Measurements from ENCODE around the gene CHD6.

Gene CHD6

GRCh38 chr20:41580350-41580749, 37.8 kb downstream of the CHD6 start:
- no peak for DNase-seq (ENCODE audit: low read depth)

GRCh38 chr20:41577129-41578009, 40.8 kb downstream of the CHD6 start:
- no peak for DNase-seq (ENCODE audit: low read depth)

GRCh38 chr20:41575412-41575811, 42.8 kb downstream of the CHD6 start:
- no peak for DNase-seq (ENCODE audit: low read depth)

DNA sequence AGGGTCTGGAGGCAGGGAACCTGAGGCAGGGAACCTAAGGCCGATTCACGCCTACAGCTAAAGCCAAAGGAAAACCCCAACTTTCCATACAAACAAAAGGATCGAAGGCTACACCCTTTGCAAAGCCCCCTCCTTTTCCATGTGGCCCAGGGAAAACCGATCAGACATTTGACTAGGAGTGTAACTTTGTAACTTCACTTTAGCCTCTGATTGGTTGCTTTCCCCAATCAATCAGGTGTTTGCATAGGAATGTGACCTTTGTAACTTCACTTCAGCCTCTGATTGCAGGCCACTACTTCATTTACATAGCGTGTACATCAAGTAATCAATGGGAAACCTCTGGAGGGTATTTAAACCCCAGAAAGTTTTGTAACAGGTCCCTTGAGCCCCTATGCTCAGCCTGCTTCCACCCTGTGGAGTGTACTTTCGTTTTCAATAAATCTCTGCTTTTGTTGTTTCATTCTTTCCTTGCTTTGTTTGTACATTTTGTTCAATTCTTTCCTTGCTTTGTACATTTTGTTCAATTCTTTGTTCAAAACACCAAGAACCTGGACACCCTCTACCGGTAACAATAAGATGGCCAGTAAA, 43.3 kb downstream of the CHD6 start:
- DNase-seq (ENCODE audit: low read depth), result no peak

- DNase-seq (ENCODE audit: low read depth), result no peak
Observed at GRCh38 chr20:41573955-41574354, 44.2 kb downstream of the CHD6 start.

DNA sequence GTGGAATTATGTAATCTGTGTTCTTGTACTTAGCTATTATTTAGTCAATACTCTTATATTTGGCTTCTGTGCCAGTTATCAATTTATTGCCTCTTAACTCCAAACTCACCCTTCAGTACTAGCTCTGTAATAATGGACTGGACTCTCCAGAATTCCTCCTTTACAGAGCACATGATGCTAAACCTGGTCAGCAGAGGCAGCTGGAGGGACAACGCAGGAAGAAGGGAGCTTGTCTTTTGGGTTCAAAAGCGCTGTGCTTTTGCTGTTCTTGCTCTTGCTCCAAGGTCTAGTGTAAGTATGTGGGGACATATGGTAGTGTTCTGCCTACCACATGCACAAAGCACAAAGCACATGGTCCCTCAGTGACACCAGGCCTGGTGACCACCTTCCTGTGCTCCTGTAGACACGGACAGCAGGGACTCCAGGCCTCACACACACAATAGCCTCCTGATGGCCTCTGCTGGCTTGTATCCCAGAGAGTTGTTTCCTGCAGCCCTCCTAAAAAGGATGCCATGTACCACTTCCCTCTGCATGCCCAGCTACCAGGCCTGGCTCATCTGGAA, 46.1 kb downstream of the CHD6 start:
- DNase-seq (ENCODE audit: low read depth), result no peak

- no peak for DNase-seq (ENCODE audit: low read depth)
Observed at GRCh38 chr20:41571006-41571405, 47.2 kb downstream of the CHD6 start.

DNA sequence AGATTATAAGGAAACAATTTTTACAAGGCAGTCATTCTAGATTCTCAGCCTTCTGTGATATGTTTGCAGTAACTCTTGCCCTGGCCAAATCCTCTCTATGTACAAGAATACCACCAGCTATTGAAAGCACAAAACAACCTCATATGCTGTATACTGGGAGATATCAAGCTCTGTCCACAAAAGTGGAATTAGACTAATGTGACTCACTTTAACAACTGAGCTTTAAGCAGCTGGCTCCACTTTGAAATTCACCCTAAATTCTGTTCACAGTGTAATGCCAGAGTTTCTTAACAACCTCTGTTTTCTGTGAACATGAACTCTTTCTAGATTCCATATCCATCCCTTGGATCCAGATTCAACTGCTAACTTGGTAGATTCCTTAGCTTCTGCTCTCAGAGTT, 47.6 kb downstream of the CHD6 start:
- DNase-seq (ENCODE audit: low read depth), result no peak

DNA sequence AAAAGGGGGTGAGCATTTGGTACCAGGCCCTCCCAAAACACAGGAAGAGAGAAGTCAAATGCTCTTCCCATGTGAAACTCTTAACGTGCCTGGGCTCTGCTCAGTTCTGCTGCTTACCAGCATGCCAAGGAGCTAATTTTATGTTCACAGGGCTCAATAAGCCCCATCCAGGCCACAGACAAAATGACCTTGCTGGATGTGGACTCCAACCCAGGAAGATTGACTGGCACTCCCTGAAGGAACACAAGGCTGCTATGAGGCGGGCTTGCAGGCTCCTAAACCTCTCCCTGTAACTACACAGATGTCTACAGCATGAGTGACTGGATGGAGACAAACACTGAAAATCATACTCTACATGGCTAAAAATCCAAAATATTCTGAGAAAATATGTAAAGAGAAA, 50.6 kb downstream of the CHD6 start:
- DNase-seq (ENCODE audit: low read depth), result no peak

DNA sequence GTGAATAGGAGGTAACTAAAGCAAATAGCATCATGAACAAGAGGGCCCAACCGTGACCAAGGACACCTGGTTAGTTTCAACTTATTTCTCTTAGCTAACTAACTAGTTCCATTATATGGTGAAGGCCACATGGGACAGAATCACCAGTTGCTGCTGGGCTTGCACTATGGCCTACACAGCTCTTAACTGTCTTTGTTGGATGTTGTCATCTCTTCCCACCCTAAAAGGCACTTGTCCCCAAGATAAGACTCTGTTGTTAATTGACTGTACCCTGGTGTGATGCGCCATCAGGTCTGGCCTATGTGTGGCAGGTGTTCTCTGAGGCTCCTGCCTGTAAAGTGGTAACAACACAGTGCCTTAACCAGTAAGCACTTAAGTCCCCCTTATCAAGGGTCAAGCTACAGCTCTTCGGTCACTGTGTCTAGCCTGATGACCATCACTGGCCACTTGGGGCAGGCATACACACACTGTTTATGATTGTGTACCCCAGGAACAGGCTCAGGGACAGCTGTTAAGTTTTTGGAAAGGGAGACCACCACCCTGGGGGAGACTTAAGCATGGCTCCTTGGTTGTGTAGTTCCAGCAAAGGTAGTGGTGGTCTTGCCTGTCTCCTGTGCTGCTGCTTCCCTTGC, 51.2 kb downstream of the CHD6 start:
- DNase-seq (ENCODE audit: low read depth), result no peak

- no peak for DNase-seq (ENCODE audit: low read depth)
Observed at GRCh38 chr20:41563087-41563486, 55.1 kb downstream of the CHD6 start.

DNA sequence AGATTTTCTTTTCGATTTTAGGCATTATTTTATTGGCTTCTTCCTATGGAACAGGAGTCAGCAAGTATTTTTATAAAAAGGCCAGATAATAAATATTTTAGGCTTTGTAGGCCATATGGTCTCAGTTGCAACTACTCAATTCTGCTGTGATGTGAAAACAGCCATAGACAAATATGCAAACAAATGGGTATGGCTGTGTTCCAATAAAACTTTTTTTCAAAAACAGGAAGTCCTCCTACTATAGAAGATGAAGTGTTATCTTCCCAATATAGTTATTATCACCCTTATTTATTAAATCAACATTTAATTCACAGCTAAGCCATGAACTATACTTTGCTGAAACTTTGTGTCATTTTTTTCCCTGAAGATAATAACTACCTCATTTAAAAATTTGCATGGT, 57.2 kb downstream of the CHD6 start:
- no peak for DNase-seq (ENCODE audit: low read depth)

GRCh38 chr20:41559658-41560057, 58.5 kb downstream of the CHD6 start:
- no peak for DNase-seq (ENCODE audit: low read depth)

DNA sequence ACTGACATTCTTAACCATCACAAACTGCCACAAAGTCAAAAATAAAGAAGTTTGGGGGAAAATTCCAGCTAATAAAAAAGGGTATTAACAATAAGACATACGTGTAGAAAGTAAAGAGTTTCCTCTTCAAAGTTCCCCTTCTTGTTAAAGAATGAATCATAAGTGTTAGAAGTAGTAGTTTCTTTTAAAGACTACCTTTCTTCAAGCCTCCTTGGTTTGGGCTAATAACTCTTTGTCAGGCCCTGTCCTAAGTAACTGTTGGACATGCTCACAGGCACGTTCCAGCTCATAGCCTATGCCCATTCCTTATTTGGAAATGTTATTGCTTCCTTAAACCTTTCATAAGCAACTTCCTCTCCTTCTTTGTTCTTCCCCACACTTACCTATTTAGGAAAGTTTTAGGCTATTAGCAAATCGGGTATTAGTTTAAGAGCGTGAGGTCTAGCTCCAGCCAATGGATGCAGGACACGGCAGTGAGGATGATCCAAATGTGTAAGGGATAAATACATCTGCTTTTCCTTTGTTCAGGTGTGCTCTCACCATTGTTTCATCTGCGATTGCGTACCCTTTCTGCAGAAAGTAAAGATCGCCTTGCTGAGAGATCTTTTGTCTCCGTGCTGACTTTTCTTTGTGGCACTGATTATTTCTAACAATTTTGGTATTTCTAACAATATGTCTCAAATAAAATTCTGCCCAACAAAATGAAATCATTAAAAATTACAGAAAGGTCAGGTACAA, 64.9 kb downstream of the CHD6 start:
- no peak for DNase-seq (ENCODE audit: low read depth)

DNA sequence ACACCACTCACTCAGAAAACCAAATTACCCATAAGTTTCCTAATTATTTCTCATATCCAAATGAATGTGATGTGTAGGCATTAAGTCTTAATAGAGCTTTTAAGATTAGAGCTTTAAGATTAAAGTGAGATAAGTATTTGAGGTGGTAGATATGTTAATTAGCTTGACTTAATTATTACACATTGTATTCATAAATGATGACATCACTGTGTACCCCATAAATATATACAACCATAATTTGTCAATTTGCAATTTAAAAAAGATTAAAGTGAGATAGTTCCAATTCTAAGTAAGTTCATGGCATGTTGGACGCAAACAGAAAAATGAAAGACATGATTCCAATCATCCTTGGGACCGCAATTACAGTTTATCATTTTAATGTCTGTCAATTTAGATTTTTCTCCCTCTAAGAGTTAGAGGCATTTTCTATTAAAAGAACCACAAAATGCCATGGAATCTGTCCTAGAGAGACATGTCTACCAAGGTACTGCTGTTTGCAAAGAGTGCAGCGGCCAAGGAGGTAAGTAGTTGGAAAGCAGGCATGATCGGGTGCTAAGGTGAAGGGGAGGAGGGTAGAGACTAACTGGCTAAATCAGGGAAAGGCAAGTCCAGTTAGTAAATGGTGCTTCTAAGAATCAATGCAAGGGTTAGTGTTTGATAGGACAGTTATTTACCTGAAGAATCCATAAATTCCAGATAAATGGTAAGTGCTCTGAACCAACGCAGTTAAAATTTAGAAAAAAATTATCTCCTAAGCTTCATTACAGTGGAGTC, 65.7 kb downstream of the CHD6 start:
- no peak for DNase-seq (ENCODE audit: low read depth)

GRCh38 chr20:41551011-41551705, 67.0 kb downstream of the CHD6 start:
- DNase-seq (ENCODE audit: low read depth), result no peak

- no peak for DNase-seq (ENCODE audit: low read depth)
Observed at GRCh38 chr20:41547221-41547620, 71.0 kb downstream of the CHD6 start.

GRCh38 chr20:41546535-41546934, 71.6 kb downstream of the CHD6 start:
- no peak for DNase-seq (ENCODE audit: low read depth)

- DNase-seq (ENCODE audit: low read depth), result no peak
Observed at GRCh38 chr20:41544472-41544871, 73.7 kb downstream of the CHD6 start.

- no peak for DNase-seq (ENCODE audit: low read depth)
Observed at GRCh38 chr20:41540918-41541317, 77.3 kb downstream of the CHD6 start.

DNA sequence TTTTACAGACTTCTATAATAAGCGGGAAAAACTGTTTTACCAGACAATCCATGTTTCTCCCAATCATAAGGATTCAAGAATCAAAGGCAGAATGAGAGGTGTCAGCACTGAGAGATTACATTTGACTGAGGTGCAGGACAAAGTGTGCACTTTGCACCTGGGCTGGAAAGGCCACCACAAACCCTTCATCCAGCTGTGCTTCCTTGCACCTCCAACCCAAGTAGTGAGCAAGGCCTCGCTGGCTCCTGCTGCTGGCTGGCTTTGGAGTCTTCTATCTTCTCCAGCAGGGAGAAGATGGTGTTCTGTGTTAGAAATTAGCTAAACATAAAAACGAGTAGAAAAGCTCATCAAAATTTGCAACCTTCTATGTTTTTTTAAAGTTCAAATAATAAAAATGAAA, 77.7 kb downstream of the CHD6 start:
- no peak for DNase-seq (ENCODE audit: low read depth)

Measured in stimulated activated CD8-positive, alpha-beta memory T cell treated with anti-CD3 and anti-CD28 coated beads, Interleukin-12 subunit alpha, Interleukin-12 subunit beta, amount 100 ng/mL, for 1 hour (primary cell).